AG10803 (cell line): ENCODE measurements around the gene PANK2.
"Not testable (repeated sequence)": the region's sequence is repeated elsewhere in the genome, so short reads cannot be mapped to it uniquely, and the experiment has no call there.

ENCODE experiments used
- DNase-seq: peaks from one replicate; pipeline ENCODE4 v3.0.0; 2010; ENCODE audit warnings: low read depth
- H3K4me3 ChIP-seq: 2 replicates; pipeline ENCODE4 v1.5.1; 2011; ENCODE audit warnings: mild to moderate bottlenecking, low read length, control low read depth
- CTCF ChIP-seq: conservative IDR thresholded peaks from 2 replicates; pipeline ENCODE4 v1.5.1; 2011; ENCODE audit warnings: mild to moderate bottlenecking, low read length, control low read depth, inconsistent platforms

Gene PANK2

GRCh38 chr20:3888622-3889488 lies at the start of gene PANK2:
TSS of gene PANK2 (plus strand) at chr20:3889387.
- peak; percentile 99 for DNase-seq
- peak within 1 kb of the TSS; percentile 77 for H3K4me3 ChIP-seq
- TF ChIP-seq CTCF: peak; percentile 48

- not testable (repeated sequence) for DNase-seq, H3K4me3 ChIP-seq
Observed at GRCh38 chr20:3840201-3840600, 49.0 kb upstream of the PANK2 start.

GRCh38 chr20:3842348-3842930 lies 46.7 kb upstream of the PANK2 start:
- DNase-seq: no peak
- no peak for TF ChIP-seq CTCF
- no peak overlapping the region for H3K4me3 ChIP-seq

GRCh38 chr20:3843490-3843889 lies 45.7 kb upstream of the PANK2 start:
- no peak for DNase-seq
- TF ChIP-seq CTCF: no peak
- H3K4me3 ChIP-seq: no peak overlapping the region

GRCh38 chr20:3843990-3844619 lies 45.1 kb upstream of the PANK2 start:
- DNase-seq, H3K4me3 ChIP-seq: not testable (repeated sequence)

- DNase-seq: no peak
- H3K4me3 ChIP-seq: peak overlapping the region; percentile 91
- no peak for TF ChIP-seq CTCF
Observed at GRCh38 chr20:3846378-3846739, 42.8 kb upstream of the PANK2 start.

GRCh38 chr20:3846740-3847428 lies 42.3 kb upstream of the PANK2 start, which contains the start of gene MAVS:
TSS of gene MAVS (plus strand) at chr20:3846834. CDS start at chr20:3854625, 7,791 bp downstream.
- TF ChIP-seq CTCF: no peak
- DNase-seq: peak; percentile 73
- H3K4me3 ChIP-seq: peak within 1 kb of the TSS; percentile 91
